B cell (primary cell): Measurements from ENCODE around the gene HOXB6. TPM values are rescaled to one million over a fixed set of nuclear protein-coding genes. Genes with fewer than 3 reads are reported as not detected.

Experiments
- ATAC-seq: fragments of 200-7000 bp; cut with Tn5 transposase; one replicate; pipeline ENCODE4 v1.10.0; 2021; ENCODE audit warnings: low read depth, mild to moderate bottlenecking, moderate number of reproducible peaks, moderate library complexity
- CTCF ChIA-PET: fragments of 350-600 bp; sonication (Branson Sonifier 250); formaldehyde crosslinking; loops from one replicate; lab custom pipeline; 2021; ENCODE audit warnings: antibody characterized with exemption, inconsistent platforms; lab: Charles Lee
- POLR2A ChIA-PET: fragments of 350-600 bp; sonication (Branson Sonifier 250); formaldehyde crosslinking; loops from one replicate; lab custom pipeline; 2021; ENCODE audit warnings: antibody characterized with exemption; lab: Charles Lee
- DNase-seq: peaks from one replicate; pipeline ENCODE4 v3.0.0; 2013
- H2AFZ ChIP-seq: 2 replicates; pipeline ENCODE4 v1.6.1; 2012; ENCODE audit warnings: mild to moderate bottlenecking, low read depth, low read length; ENCODE audit not compliant: insufficient read depth, poor library complexity, severe bottlenecking
- H3K27ac ChIP-seq, 2 donors: 1 replicate in 1 of 2; 2 replicates in 1 of 2; pipeline ENCODE4 v1.5.1; 2012 to 2013; ENCODE audit warnings: low read length in 2 of 2, mild to moderate bottlenecking in 2 of 2, moderate library complexity in 1 of 2
- H3K27me3 ChIP-seq, 4 experiments: fragments of 200-600 bp in 1 of 4; sonication (generic) in 1 of 4; replicated peaks in 1 of 4; 1 replicate in 2 of 4; 2 replicates in 2 of 4; pipeline versions ENCODE4 v1.6.1 to v1.7.0; 2013 to 2016; ENCODE audit warnings: low read length in 3 of 4, mild to moderate bottlenecking in 2 of 4, mixed read lengths in 1 of 4, moderate library complexity in 1 of 4; ENCODE audit not compliant: insufficient read depth in 4 of 4, control insufficient read depth in 3 of 4; ENCODE audit errors: control extremely low read depth in 1 of 4
- H3K36me3 ChIP-seq, 2 experiments: replicated peaks in 1 of 2; 1 replicate in 1 of 2; 2 replicates in 1 of 2; pipeline versions ENCODE4 v1.6.1 to v1.7.1; 2013; ENCODE audit warnings: low read length in 1 of 2; ENCODE audit not compliant: insufficient read depth in 2 of 2, control insufficient read depth in 1 of 2; ENCODE audit errors: control extremely low read depth in 1 of 2, extremely low read depth in 1 of 2
- H3K4me1 ChIP-seq, 2 donors: fragments of 200-600 bp in 1 of 2; sonication (generic) in 1 of 2; 1 replicate in 1 of 2; 2 replicates in 1 of 2; pipeline versions ENCODE4 v1.5.1 to v1.6.1; 2013 to 2017; ENCODE audit warnings: low read length in 2 of 2; ENCODE audit not compliant: control insufficient read depth in 2 of 2, insufficient read depth in 2 of 2
- H3K4me2 ChIP-seq: replicated peaks from 2 replicates; pipeline ENCODE3; 2012; ENCODE audit warnings: mild to moderate bottlenecking, low read depth, low read length; ENCODE audit not compliant: poor library complexity, severe bottlenecking
- H3K4me3 ChIP-seq, 5 experiments: fragments of 200-600 bp in 1 of 5; sonication (generic) in 1 of 5; 1 replicate in 3 of 5; 2 replicates in 2 of 5; pipeline versions ENCODE4 v1.5.1 to v1.7.0; 2011 to 2016; ENCODE audit warnings: low read length in 4 of 5, mild to moderate bottlenecking in 4 of 5, low read depth in 2 of 5, control low read depth in 1 of 5, moderate library complexity in 1 of 5; ENCODE audit not compliant: insufficient read depth in 1 of 5; ENCODE audit errors: control extremely low read depth in 1 of 5, extremely low read depth in 1 of 5
- H3K79me2 ChIP-seq: fragments of 200-600 bp; sonication (generic); one replicate; pipeline ENCODE4 v1.6.0; 2016; ENCODE audit warnings: low read length; ENCODE audit not compliant: control insufficient read depth, insufficient read depth
- H3K9ac ChIP-seq: fragments of 200-600 bp; sonication (generic); 2 replicates; pipeline ENCODE4 v1.6.1; 2017; ENCODE audit warnings: mild to moderate bottlenecking, low read length, moderate library complexity
- H3K9me3 ChIP-seq, 3 donors: one replicate each; pipeline versions ENCODE4 v1.6.1 to v1.7.1; 2013; ENCODE audit warnings: low read length in 2 of 3; ENCODE audit not compliant: control insufficient read depth in 2 of 3, insufficient read depth in 1 of 3; ENCODE audit errors: control extremely low read depth in 1 of 3
- H4K20me1 ChIP-seq: 2 replicates; pipeline ENCODE4 v1.6.0; 2012; ENCODE audit warnings: mild to moderate bottlenecking, low read length; ENCODE audit not compliant: insufficient read depth, control insufficient read depth, poor library complexity, severe bottlenecking
- H3K27ac Mint-ChIP-seq: one replicate; pipeline ENCODE4 v1.8.0; 2021; ENCODE audit warnings: mixed read lengths
- H3K27me3 Mint-ChIP-seq: one replicate; pipeline ENCODE4 v1.8.0; 2021; ENCODE audit warnings: mixed read lengths
- H3K4me1 Mint-ChIP-seq: one replicate; pipeline ENCODE4 v1.8.0; 2021; ENCODE audit warnings: mixed read lengths
- H3K4me3 Mint-ChIP-seq: one replicate; pipeline ENCODE4 v1.8.0; 2021; ENCODE audit warnings: mixed read lengths
- H3K9me3 Mint-ChIP-seq: one replicate; pipeline ENCODE4 v1.8.0; 2022; ENCODE audit warnings: mixed read lengths; ENCODE audit not compliant: insufficient read depth
- EZH2 ChIP-seq: IDR thresholded peaks from 2 replicates; pipeline ENCODE4 v1.6.1; 2012; ENCODE audit warnings: borderline replicate concordance, low read depth, mild to moderate bottlenecking, moderate library complexity, low read length; ENCODE audit not compliant: insufficient read depth, poor library complexity, severe bottlenecking
- WGBS: methylation state at CpG from one replicate; pipeline ENCODE4 v1.1.5; 2013; ENCODE audit warnings: missing lambda C conversion rate; ENCODE audit not compliant: insufficient coverage; 5-methylcytosine and 5-hydroxymethylcytosine counted together
- intact Hi-C: fragments of 100-400 bp; cut with micrococcal nuclease; formaldehyde crosslinking; loops from one replicate; pipeline ENCODE4 v1.10.0; 2022
- polyA plus RNA-seq: library from polyadenylated mRNA; depleted of rRNA; stranded (reverse); fragments of >200 nt; gene quantifications from 2 replicates; pipeline ENCODE4 v1.2.3, GENCODE V29; 2012
- total RNA-seq, 2 donors: library from RNA; stranded (reverse); fragments of 120-200 nt in 1 of 2; gene quantifications; 1 replicate in 1 of 2; 2 replicates in 1 of 2; pipeline versions ENCODE4 v1.2.3 to v1.2.4, GENCODE V29; 2013 to 2022
- TF ChIP-seq, protein P1 (sequence below): fragments of 200-600 bp; IDR thresholded peaks from one replicate; pipeline ENCODE4 v1.8.0; 2022; ENCODE audit warnings: antibody characterized with exemption, mild to moderate bottlenecking

Gene HOXB6
- total and polyA plus RNA-seq, 2 donors (not counting 1 experiment from before 2014, with no cell fraction given), result 0.10 TPM; not detected in 1

DNA sequence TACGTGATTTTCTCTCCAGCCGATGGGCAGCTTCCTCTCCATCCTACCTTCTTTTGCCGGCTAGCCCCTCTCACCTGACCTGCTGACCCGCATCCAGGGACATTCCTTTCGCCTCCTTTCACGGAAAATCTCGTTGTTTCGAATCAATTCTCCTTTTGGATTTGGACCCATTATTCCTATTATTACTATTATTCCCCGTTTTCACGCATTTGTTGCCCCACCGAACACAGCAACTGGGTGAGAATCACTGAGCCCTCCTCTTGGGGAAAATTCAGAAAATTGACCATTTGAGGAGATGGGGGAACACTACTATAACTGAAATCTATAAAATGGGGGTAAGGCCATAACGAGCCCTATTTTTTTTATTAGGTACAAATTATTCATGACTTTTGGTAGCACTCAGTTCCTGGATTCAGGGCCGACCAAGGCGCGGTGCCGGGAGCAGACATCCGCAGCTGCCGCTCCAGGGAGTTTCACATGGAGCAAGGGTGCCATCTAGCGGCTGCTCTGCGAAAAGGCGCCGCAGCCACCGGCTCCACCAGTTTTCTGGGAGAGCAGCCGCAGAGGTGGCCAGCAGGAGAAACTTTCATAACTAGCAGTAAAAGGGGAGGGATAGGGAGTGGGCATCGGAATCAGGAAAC, 13.6 kb upstream of the HOXB6 start:
- peak; percentile 87 for DNase-seq
- H3K27me3 ChIP-seq, result peaks cover 0 to 97% (median 72%) of the 10 kb centered on the region in 4 experiments
- intact Hi-C loops, result loop anchor here (1.0 kb wide), 6 partner anchors 282 to 593 kb away; no protein-coding TSS in a partner anchor
- Mint-ChIP-seq H3K27me3 (peaks cover 86% of the 10 kb centered on the region), H3K9me3 (no peaks in the 10 kb centered on the region), H3K4me1 (peaks cover 28% of the 10 kb centered on the region), H3K27ac (peak overlapping the region; percentile 74), H3K4me3 (no peak overlapping the region)
- no peak overlapping the region for H2AFZ ChIP-seq
- peak overlapping the region; percentile 21 for H3K4me2 ChIP-seq
- ChIA-PET POLR2A (interaction anchor here (0.7 to 0.8 kb wide), 2 partner anchors 8 to 465 kb away, joined by 6 to 7 read pairs; no protein-coding TSS in a partner anchor), CTCF (interaction anchor here (0.6 to 2.6 kb wide), 33 partner anchors 9 to 1435 kb away, joined by 3 to 34 read pairs (median 4); partner anchors contain the start of gene PNPO)
- TF ChIP-seq, protein P1, sequence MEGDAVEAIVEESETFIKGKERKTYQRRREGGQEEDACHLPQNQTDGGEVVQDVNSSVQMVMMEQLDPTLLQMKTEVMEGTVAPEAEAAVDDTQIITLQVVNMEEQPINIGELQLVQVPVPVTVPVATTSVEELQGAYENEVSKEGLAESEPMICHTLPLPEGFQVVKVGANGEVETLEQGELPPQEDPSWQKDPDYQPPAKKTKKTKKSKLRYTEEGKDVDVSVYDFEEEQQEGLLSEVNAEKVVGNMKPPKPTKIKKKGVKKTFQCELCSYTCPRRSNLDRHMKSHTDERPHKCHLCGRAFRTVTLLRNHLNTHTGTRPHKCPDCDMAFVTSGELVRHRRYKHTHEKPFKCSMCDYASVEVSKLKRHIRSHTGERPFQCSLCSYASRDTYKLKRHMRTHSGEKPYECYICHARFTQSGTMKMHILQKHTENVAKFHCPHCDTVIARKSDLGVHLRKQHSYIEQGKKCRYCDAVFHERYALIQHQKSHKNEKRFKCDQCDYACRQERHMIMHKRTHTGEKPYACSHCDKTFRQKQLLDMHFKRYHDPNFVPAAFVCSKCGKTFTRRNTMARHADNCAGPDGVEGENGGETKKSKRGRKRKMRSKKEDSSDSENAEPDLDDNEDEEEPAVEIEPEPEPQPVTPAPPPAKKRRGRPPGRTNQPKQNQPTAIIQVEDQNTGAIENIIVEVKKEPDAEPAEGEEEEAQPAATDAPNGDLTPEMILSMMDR, result peak; percentile 97
- no peak for TF ChIP-seq EZH2
- H3K4me1 ChIP-seq, result peaks cover 33 to 51% of the 10 kb centered on the region in 2 donors
- no peaks in the 10 kb centered on the region for H3K79me2 ChIP-seq
- peaks cover 0 to 23% (median 0%) of the 10 kb centered on the region in 3 donors for H3K9me3 ChIP-seq
- peak; percentile 71 for ATAC-seq
- no peaks in the 10 kb centered on the region for H3K36me3 ChIP-seq
- 6% methylated on average over 22 of the region's 25 CpGs for WGBS
- no peak overlapping the region for H3K9ac ChIP-seq
- H3K27ac ChIP-seq, result no peak overlapping the region
- no peak overlapping the region for H3K4me3 ChIP-seq
- H4K20me1 ChIP-seq, result no peaks in the 10 kb centered on the region
